Prostate gland (tissue), 2 donors: ENCODE measurements around the gene FHIT.

Experiments
- CTCF ChIP-seq, 4 experiments: fragments of 200-600 bp in 2 of 4; fragments of 450-650 bp in 2 of 4; sonication (generic) in 2 of 4; IDR thresholded peaks; 1 replicate in 3 of 4; 2 replicates in 1 of 4; pipeline ENCODE4 v1.5.1; 2016 to 2019; ENCODE audit warnings: antibody characterized with exemption in 4 of 4, mild to moderate bottlenecking in 2 of 4, moderate library complexity in 2 of 4
- POLR2AphosphoS5 ChIP-seq: sonication (generic); formaldehyde crosslinking; IDR thresholded peaks from one replicate; pipeline ENCODE4 v1.6.1; 2017; ENCODE audit warnings: antibody characterized with exemption

GRCh38 chr3:61138401-61138800, 112.9 kb downstream of the FHIT start:
- no peak for TF ChIP-seq CTCF (IDR thresholded peaks at IDR 0.05)
- no peak for TF ChIP-seq POLR2AphosphoS5
